HCT116 (cell line): ENCODE results near the gene CLDN34. TPM values are rescaled to one million over a fixed set of nuclear protein-coding genes. Genes with fewer than 3 reads are reported as not detected.

Experiments used
- ATAC-seq: fragments of 200-7000 bp; cut with Tn5 transposase; 2 replicates; pipeline ENCODE4 v1.9.1; 2020; ENCODE audit warnings: mild to moderate bottlenecking, moderate library complexity
- BruUV-seq: library from RNA; stranded (reverse); fragments of 400-500 nt; replicated peaks from 2 replicates; lab custom pipeline; 2021; lab: Mats Ljungman, UMichigan
- CTCF ChIA-PET: fragments of 300-600 bp; sonication (Branson Sonifier 250); formaldehyde crosslinking; loops from one replicate; lab custom pipeline; 2021; ENCODE audit warnings: antibody characterized with exemption; lab: Charles Lee
- POLR2A ChIA-PET: fragments of 300-600, 350-600 bp; sonication (Branson Sonifier 250); formaldehyde crosslinking; loops from one replicate; lab custom pipeline; 2021; ENCODE audit warnings: antibody characterized with exemption; lab: Charles Lee
- RAD21 ChIA-PET, 2 experiments: fragments of 300-600 bp; sonication (Branson Sonifier 250); formaldehyde crosslinking; loops; one replicate each; lab custom pipeline; 2023; ENCODE audit warnings: low total read pairs in 2 of 2; ENCODE audit not compliant: uncharacterized antibody in 2 of 2, unreplicated experiment in 2 of 2, low non-redundant PET in 1 of 2; lab: Charles Lee
- DNase-seq: peaks from one replicate; pipeline ENCODE4 v3.0.0-alpha.2; 2010; ENCODE audit warnings: low read depth, low spot score
- H2AFZ ChIP-seq: fragments of 200-600 bp; shearing (Covaris generic), sonication (generic); 2 replicates; pipeline ENCODE4 v1.6.1; 2017; ENCODE audit warnings: low read depth, mixed run types, mixed read lengths, antibody characterized with exemption, low read length; ENCODE audit not compliant: poor library complexity, severe bottlenecking
- H3K27ac ChIP-seq: 2 replicates; pipeline ENCODE4 v1.5.1; 2012; ENCODE audit warnings: low read depth, low read length
- H3K27me3 ChIP-seq: fragments of 200-600 bp; sonication (generic); 2 replicates; pipeline ENCODE4 v1.6.1; 2016; ENCODE audit warnings: mixed run types, low read length, mixed read lengths; ENCODE audit not compliant: insufficient read depth
- H3K36me3 ChIP-seq, 2 experiments: fragments of 200-500 bp in 1 of 2; fragments of 200-600 bp in 1 of 2; sonication (Bioruptor generic) in 1 of 2; sonication (generic) in 1 of 2; 2 replicates each; pipeline versions ENCODE4 v1.5.1 to v1.6.1; 2014 to 2016; ENCODE audit warnings: low read length in 2 of 2, inconsistent platforms in 1 of 2, mixed read lengths in 1 of 2, mixed run types in 1 of 2; ENCODE audit not compliant: insufficient read depth in 2 of 2, control insufficient read depth in 1 of 2
- H3K4me1 ChIP-seq, 2 experiments: fragments of 200-600 bp in 1 of 2; sonication (generic) in 1 of 2; 2 replicates each; pipeline versions ENCODE4 v1.5.1 to v1.6.1; 2012 to 2017; ENCODE audit warnings: low read length in 2 of 2, inconsistent platforms in 1 of 2, mild to moderate bottlenecking in 1 of 2, mixed read lengths in 1 of 2, mixed run types in 1 of 2, moderate library complexity in 1 of 2; ENCODE audit not compliant: insufficient read depth in 2 of 2, control insufficient read depth in 1 of 2
- H3K4me2 ChIP-seq: fragments of 200-600 bp; sonication (generic); 2 replicates; pipeline ENCODE4 v1.6.1; 2017; ENCODE audit warnings: mixed run types, low read length, mixed read lengths
- H3K4me3 ChIP-seq, 2 experiments: fragments of 200-600 bp in 1 of 2; sonication (generic) in 1 of 2; replicated peaks in 1 of 2; 2 replicates each; pipeline ENCODE4 v1.5.1; 2011 to 2016; ENCODE audit warnings: low read length in 2 of 2, control low read depth in 1 of 2, low read depth in 1 of 2, mild to moderate bottlenecking in 1 of 2, mixed read lengths in 1 of 2, mixed run types in 1 of 2
- H3K79me2 ChIP-seq: fragments of 200-600 bp; sonication (generic); 2 replicates; pipeline ENCODE4 v1.6.1; 2017; ENCODE audit warnings: mild to moderate bottlenecking, mixed run types, low read length, moderate library complexity, mixed read lengths; ENCODE audit not compliant: insufficient read depth
- H3K9ac ChIP-seq: fragments of 200-600 bp; sonication (generic); 2 replicates; pipeline ENCODE4 v1.6.1; 2016; ENCODE audit warnings: low read length, mixed read lengths
- H3K9me2 ChIP-seq: fragments of 200-600 bp; sonication (generic), shearing (Covaris generic); 2 replicates; pipeline ENCODE4 v1.6.1; 2017; ENCODE audit warnings: mixed run types, mild to moderate bottlenecking, moderate library complexity; ENCODE audit not compliant: insufficient read depth
- H3K9me3 ChIP-seq, 2 experiments: fragments of 200-500 bp in 1 of 2; fragments of 200-600 bp in 1 of 2; sonication (Bioruptor generic) in 1 of 2; sonication (generic) in 1 of 2; 2 replicates each; pipeline ENCODE4 v1.6.1; 2014 to 2017; ENCODE audit warnings: low read length in 2 of 2, mixed read lengths in 2 of 2, inconsistent platforms in 1 of 2, low read depth in 1 of 2, mild to moderate bottlenecking in 1 of 2, mixed run types in 1 of 2, moderate library complexity in 1 of 2; ENCODE audit not compliant: control insufficient read depth in 1 of 2, insufficient read depth in 1 of 2
- H4K20me1 ChIP-seq: fragments of 200-600 bp; sonication (generic), shearing (Covaris generic); 2 replicates; pipeline ENCODE4 v1.6.1; 2017; ENCODE audit warnings: mixed run types, mild to moderate bottlenecking, moderate library complexity; ENCODE audit not compliant: insufficient read depth
- ELF1 ChIP-seq: IDR thresholded peaks from 2 replicates; pipeline ENCODE4 v1.6.1; 2012; ENCODE audit warnings: low read depth, borderline replicate concordance
- EZH2 ChIP-seq: fragments of 200-600 bp; sonication (generic); IDR thresholded peaks from 2 replicates; pipeline ENCODE4 v1.6.1; 2017; ENCODE audit warnings: antibody characterized with exemption, mixed run types
- REST ChIP-seq: IDR thresholded peaks from 2 replicates; pipeline ENCODE4 v1.6.1; 2012; ENCODE audit warnings: low read depth
- SIN3A ChIP-seq: IDR thresholded peaks from 2 replicates; pipeline ENCODE4 v1.6.1; 2012; ENCODE audit warnings: low read depth
- YY1 ChIP-seq: IDR thresholded peaks from 2 replicates; pipeline ENCODE4 v1.6.1; 2011; ENCODE audit warnings: low read length, low read depth, moderate library complexity, mild to moderate bottlenecking; ENCODE audit not compliant: insufficient replicate concordance; ENCODE audit errors: extremely low read depth
- ZBTB33 ChIP-seq: IDR thresholded peaks from 2 replicates; pipeline ENCODE4 v1.6.1; 2011; ENCODE audit warnings: mild to moderate bottlenecking, low read length, moderate library complexity; ENCODE audit not compliant: insufficient replicate concordance; ENCODE audit errors: extremely low read depth
- intact Hi-C: fragments of 100-400 bp; cut with micrococcal nuclease; formaldehyde crosslinking; loops from 2 replicates; pipeline ENCODE4 v1.10.0; 2022
- total RNA-seq: library from RNA; stranded (reverse); gene quantifications from one replicate; pipeline ENCODE4 v1.2.1, GENCODE V29; 2021; ENCODE audit not compliant: unreplicated experiment

The CLDN34 gene
- total RNA-seq, 1 experiment from 2014 or later: not detected

- Histone ChIP-seq H4K20me1 (no peaks in the 10 kb centered on the region), H3K36me3 (no peaks in the 10 kb centered on the region), H3K27ac (no peak overlapping the region), H3K4me1 (no peaks in the 10 kb centered on the region), H3K9me2 (no peaks in the 10 kb centered on the region), H3K9me3 (no peaks in the 10 kb centered on the region), H3K79me2 (no peaks in the 10 kb centered on the region), H3K9ac (no peak overlapping the region), H3K4me3 (no peak overlapping the region), H2AFZ (no peak overlapping the region), H3K4me2 (no peak overlapping the region), H3K27me3 (no peaks in the 10 kb centered on the region)
- RAD21 ChIA-PET: no interaction called here
- CTCF ChIA-PET: no interaction called here
- ATAC-seq (no peak), DNase-seq (no peak)
- TF ChIP-seq ZBTB33: no peak
- intact Hi-C loops: loop anchor here (10.0 kb wide), 1 partner anchor 107 kb away; no protein-coding TSS in a partner anchor
- BruUV-seq: no TSS peak
- POLR2A ChIA-PET: no interaction called here
These were observed 24.9 kb downstream of the CLDN34 start for GRCh38 chrX:9992061-9992460.

- DNase-seq (no peak), ATAC-seq (no peak)
- no peaks in the 10 kb centered on the region for H3K9me2 ChIP-seq
- H3K4me3 ChIP-seq: no peak overlapping the region
- RAD21 ChIA-PET: no interaction called here
- TF ChIP-seq ELF1: no peak
- TF ChIP-seq EZH2: no peak
- TF ChIP-seq REST: no peak
- no peak for TF ChIP-seq SIN3A
- no peak for TF ChIP-seq YY1
- TF ChIP-seq ZBTB33: no peak
- BruUV-seq: no TSS peak
- H3K4me1 ChIP-seq: no peaks in the 10 kb centered on the region
- no peaks in the 10 kb centered on the region for H3K9me3 ChIP-seq
- no peak overlapping the region for H3K9ac ChIP-seq
- H3K27me3 ChIP-seq: no peaks in the 10 kb centered on the region
- no peaks in the 10 kb centered on the region for H4K20me1 ChIP-seq
- H3K79me2 ChIP-seq: no peaks in the 10 kb centered on the region
- intact Hi-C loops: loop anchor here (10.0 kb wide), 1 partner anchor 108 kb away; no protein-coding TSS in a partner anchor
- no peak overlapping the region for H2AFZ ChIP-seq
- POLR2A ChIA-PET: no interaction called here
- H3K27ac ChIP-seq: no peak overlapping the region
- H3K36me3 ChIP-seq: no peaks in the 10 kb centered on the region
- no peak overlapping the region for H3K4me2 ChIP-seq
- CTCF ChIA-PET: no interaction called here
These were observed 25.6 kb downstream of the CLDN34 start for GRCh38 chrX:9992724-9993123.
